ENCODE data around the gene NOP58.
"Not testable (repeated sequence)": the region's sequence is repeated elsewhere in the genome, so short reads cannot be mapped to it uniquely, and the experiment has no call there.

Gene NOP58, protein sequence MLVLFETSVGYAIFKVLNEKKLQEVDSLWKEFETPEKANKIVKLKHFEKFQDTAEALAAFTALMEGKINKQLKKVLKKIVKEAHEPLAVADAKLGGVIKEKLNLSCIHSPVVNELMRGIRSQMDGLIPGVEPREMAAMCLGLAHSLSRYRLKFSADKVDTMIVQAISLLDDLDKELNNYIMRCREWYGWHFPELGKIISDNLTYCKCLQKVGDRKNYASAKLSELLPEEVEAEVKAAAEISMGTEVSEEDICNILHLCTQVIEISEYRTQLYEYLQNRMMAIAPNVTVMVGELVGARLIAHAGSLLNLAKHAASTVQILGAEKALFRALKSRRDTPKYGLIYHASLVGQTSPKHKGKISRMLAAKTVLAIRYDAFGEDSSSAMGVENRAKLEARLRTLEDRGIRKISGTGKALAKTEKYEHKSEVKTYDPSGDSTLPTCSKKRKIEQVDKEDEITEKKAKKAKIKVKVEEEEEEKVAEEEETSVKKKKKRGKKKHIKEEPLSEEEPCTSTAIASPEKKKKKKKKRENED

DNA sequence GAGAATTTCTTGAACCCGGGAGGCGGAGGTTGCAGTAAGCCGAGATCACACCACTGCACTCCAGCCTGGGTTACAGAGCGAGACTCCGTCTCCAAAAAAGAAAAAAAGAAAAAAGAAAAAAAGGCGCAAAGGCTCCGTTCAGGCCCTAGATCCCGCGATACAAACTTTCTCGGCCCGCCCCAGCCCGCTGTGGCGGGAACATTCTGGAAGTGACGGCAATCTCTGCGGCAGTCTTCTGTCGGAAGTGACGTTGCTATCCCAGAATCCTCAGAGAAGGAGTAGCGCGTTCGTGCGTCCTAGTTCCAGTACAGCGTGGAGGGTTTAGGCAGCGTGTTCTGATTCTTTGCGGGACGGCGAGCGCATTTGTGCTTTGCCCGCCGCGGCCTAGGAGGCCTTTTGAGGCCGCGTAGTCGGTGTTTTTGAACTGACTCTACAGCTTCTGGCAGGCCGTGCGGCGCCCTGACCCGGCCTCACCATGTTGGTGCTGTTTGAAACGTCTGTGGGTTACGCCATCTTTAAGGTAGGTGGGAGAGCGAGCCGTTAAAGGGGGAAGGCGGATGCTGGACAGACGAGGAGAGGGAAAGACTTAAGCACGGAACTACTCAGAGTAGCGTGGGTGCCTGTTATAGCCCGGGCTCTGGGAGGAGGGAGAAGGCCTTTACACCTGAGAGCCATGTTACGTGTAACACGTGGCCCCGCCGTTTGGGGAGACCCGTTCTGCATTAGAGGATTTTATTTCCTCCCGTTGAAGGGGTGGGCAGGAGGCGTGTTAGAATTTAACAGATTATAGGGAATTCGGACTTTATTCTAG is at the start of gene NOP58:
Gene NOP58 (plus strand): TSS at position 297 of the 811 bp plus-strand sequence. CDS start 179 bp downstream, at position 476.
- TF ChIP-seq, protein P1, sequence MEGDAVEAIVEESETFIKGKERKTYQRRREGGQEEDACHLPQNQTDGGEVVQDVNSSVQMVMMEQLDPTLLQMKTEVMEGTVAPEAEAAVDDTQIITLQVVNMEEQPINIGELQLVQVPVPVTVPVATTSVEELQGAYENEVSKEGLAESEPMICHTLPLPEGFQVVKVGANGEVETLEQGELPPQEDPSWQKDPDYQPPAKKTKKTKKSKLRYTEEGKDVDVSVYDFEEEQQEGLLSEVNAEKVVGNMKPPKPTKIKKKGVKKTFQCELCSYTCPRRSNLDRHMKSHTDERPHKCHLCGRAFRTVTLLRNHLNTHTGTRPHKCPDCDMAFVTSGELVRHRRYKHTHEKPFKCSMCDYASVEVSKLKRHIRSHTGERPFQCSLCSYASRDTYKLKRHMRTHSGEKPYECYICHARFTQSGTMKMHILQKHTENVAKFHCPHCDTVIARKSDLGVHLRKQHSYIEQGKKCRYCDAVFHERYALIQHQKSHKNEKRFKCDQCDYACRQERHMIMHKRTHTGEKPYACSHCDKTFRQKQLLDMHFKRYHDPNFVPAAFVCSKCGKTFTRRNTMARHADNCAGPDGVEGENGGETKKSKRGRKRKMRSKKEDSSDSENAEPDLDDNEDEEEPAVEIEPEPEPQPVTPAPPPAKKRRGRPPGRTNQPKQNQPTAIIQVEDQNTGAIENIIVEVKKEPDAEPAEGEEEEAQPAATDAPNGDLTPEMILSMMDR (IDR thresholded peaks at IDR 0.05; ENCODE audit: insufficient read depth, low read length, poor library complexity, severe bottlenecking), result no peak
- H3K27me3 ChIP-seq (replicated peaks; ENCODE audit: control insufficient read depth, insufficient read depth, low read length), result no peaks in the 10 kb centered on the region
- DNase-seq (ENCODE audit: extremely low read depth, insufficient read length), result peak; percentile 91
- no peaks in the 10 kb centered on the region for H3K36me3 ChIP-seq (ENCODE audit: control insufficient read depth, insufficient read depth, low read length)
- H3K4me3 ChIP-seq (replicated peaks; ENCODE audit: low read depth, low read length), result peak within 1 kb of the TSS; percentile 99

DNA sequence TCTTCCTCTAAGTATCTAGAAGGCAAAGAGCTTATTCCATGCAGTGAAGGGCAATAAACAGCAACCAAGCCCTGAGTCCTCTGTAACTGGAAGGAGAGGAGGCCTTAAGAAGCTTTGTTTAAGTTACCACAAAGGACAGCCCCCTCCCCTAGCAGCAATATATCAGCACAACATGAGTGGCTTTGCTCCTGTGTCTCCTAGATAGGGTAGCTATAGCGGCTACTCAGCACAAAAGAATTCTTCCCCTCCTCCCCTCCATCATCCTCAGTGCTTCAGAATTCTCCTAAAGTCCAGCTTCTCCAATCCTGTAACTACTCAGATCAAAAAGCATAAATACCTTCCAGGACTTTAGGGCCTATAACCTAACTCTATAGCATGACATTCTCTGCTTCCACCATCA is 43.7 kb upstream of the NOP58 start:
- H3K36me3 ChIP-seq (ENCODE audit: control insufficient read depth, insufficient read depth, low read length), result no peaks in the 10 kb centered on the region; the same call in none of the 2 replicates
- TF ChIP-seq, protein P1 (IDR thresholded peaks at IDR 0.05; ENCODE audit: insufficient read depth, low read length, poor library complexity, severe bottlenecking), result no peak

DNA sequence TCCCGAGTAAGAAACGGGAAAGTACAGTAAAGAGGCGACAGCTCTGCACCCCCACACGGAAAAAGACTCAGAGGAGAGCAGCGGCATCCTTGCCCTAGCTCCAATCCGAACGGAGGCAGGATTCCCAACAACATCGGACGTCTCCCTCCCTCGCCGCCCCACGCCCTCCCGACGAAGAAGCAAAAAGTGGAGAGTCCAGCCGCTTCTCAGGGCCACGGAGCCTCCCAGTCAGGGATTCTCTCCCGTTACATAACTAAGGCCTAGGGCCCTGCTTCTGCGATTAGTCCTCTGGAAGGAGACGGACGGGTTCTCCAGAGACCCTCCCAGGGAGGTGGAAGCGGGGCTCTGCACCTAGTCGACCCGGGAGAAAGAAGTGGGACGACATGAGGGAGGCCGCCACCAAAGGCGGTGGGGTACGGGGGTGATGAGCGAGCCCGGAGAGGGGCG is 27.8 kb upstream of the NOP58 start:
- no peak for DNase-seq (ENCODE audit: extremely low read depth, insufficient read length)
- H3K27me3 ChIP-seq (replicated peaks; ENCODE audit: control insufficient read depth, insufficient read depth, low read length), result no peaks in the 10 kb centered on the region
- no peaks in the 10 kb centered on the region for H3K36me3 ChIP-seq (ENCODE audit: control insufficient read depth, insufficient read depth, low read length)
- TF ChIP-seq, protein P1 (IDR thresholded peaks at IDR 0.05; ENCODE audit: insufficient read depth, low read length, poor library complexity, severe bottlenecking), result no peak
- H3K4me3 ChIP-seq (replicated peaks; ENCODE audit: low read depth, low read length), result peak overlapping the region; percentile 94

More for the DNA sequence above, 43.7 kb upstream of the NOP58 start:
- Histone ChIP-seq H3K27me3 (replicated peaks; ENCODE audit: control insufficient read depth, insufficient read depth, low read length) (no peaks in the 10 kb centered on the region), H3K4me3 (replicated peaks; ENCODE audit: low read depth, low read length) (no peak overlapping the region)
- no peak for DNase-seq (ENCODE audit: extremely low read depth, insufficient read length)

DNA sequence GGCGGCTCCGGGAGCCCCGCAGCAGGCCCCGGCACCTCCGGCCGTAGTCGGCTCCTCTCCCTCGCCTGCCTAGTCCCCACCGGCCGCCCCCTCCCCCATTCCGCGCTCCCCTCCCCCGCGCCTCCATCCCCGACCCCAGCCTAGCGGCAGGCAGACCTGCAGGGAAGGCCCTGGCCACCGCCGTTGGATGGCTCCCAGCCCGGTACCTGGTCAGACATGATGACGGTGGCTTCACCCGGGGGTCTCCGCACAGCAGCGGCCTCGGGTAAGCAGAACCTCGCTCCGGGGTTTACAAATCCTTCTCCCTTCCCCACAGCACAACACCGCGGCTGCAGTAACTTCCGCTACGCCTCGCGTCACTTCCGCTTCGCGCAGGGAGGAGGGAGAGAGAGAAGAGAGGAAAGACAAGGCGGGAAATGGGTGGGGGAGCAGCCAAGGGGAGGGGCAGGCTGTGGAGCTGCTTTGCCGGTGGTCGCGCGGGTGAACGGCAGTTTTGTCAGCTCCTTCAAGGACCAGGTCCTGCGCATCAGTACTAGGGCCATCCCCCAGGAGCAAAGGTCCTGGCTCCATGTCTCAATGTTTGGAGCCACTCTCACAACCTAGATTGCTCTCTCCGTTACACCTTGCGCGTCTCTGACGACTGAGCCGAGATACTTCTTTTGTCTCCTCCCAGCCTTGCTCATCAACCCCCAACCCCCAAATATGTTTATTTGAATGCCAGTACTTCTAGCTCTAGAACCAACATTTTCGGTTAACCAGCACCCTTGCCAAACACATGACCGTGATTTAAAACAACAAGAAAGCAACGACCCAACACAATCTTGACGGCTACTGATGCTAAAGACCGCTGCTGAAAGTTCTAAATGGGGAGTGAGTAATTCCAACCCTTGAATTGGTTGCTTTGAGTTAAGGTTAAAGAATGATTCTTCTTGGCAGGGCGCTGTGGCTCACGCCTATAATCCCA is 27.0 kb upstream of the NOP58 start, which contains the start of gene SUMO1:
Gene SUMO1 (minus strand): TSS at position 364 of the 964 bp plus-strand sequence. CDS start 146 bp downstream, at position 218.
- no peaks in the 10 kb centered on the region for H3K36me3 ChIP-seq (ENCODE audit: control insufficient read depth, insufficient read depth, low read length)
- no peaks in the 10 kb centered on the region for H3K27me3 ChIP-seq (replicated peaks; ENCODE audit: control insufficient read depth, insufficient read depth, low read length)
- TF ChIP-seq, protein P1 (IDR thresholded peaks at IDR 0.05; ENCODE audit: insufficient read depth, low read length, poor library complexity, severe bottlenecking), result no peak
- H3K4me3 ChIP-seq (replicated peaks; ENCODE audit: low read depth, low read length), result peak within 1 kb of the TSS; percentile 94
- peak; percentile 88 for DNase-seq (ENCODE audit: extremely low read depth, insufficient read length)

DNA sequence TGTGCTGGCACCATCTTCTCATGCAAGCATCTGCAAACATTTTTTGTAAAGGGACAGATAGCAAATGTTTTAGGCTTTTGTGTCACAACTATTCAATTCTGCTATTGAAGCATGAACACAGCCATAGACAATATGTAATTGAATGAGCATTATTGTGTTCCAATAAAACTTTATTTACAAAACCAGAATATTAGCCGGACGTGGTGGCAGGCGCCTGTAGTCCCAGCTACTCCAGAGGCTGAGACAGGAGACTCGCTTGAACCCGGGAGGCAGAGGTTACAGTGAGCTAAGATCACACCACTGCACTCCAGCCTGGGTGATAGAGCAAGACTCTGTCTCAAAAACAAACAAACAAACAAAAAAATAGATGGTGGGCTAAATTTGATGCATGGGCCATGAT is 17.9 kb upstream of the NOP58 start:
- not testable (repeated sequence) for H3K4me3 ChIP-seq (replicated peaks; ENCODE audit: low read depth, low read length); DNase-seq (ENCODE audit: extremely low read depth, insufficient read length); H3K27me3 ChIP-seq (replicated peaks; ENCODE audit: control insufficient read depth, insufficient read depth, low read length); H3K36me3 ChIP-seq (ENCODE audit: control insufficient read depth, insufficient read depth, low read length)

Measured in GM06990 (cell line).